Tibial nerve (tissue), 4 donors: ENCODE results near the gene APOL6. TPM values are rescaled to one million over a fixed set of nuclear protein-coding genes. Genes with fewer than 3 reads are reported as not detected.

ENCODE experiments used
- DNase-seq, 2 donors: peaks; one replicate each; pipeline ENCODE4 v3.0.0-alpha.2; 2019; ENCODE audit warnings: low spot score in 2 of 2
- H3K27ac ChIP-seq, 4 donors: fragments of 200-600 bp; sonication (generic) in 3 of 4; one replicate each; pipeline ENCODE4 v1.5.1; 2017 to 2019; ENCODE audit warnings: mild to moderate bottlenecking in 1 of 4
- H3K27me3 ChIP-seq, 2 donors: fragments of 200-600 bp; sonication (generic) in 1 of 2; one replicate each; pipeline versions ENCODE4 v1.5.1 to v1.6.0; 2017 to 2019
- H3K36me3 ChIP-seq, 3 donors: fragments of 200-600 bp; sonication (generic); one replicate each; pipeline ENCODE4 v1.5.1; 2018 to 2019
- H3K4me1 ChIP-seq, 4 donors: fragments of 200-600 bp; sonication (generic) in 3 of 4; one replicate each; pipeline ENCODE4 v1.5.1; 2017 to 2019
- H3K4me3 ChIP-seq, 4 donors: fragments of 200-600 bp; sonication (generic) in 3 of 4; one replicate each; pipeline ENCODE4 v1.5.1; 2017 to 2019; ENCODE audit warnings: mild to moderate bottlenecking in 1 of 4, moderate library complexity in 1 of 4
- H3K9me3 ChIP-seq, 4 donors: fragments of 200-600 bp; sonication (generic) in 3 of 4; one replicate each; pipeline ENCODE4 v1.5.1; 2017 to 2019
- EP300 ChIP-seq, 2 donors: sonication (generic); formaldehyde crosslinking; IDR thresholded peaks; one replicate each; pipeline ENCODE4 v1.6.1; 2017; ENCODE audit warnings: antibody characterized with exemption in 2 of 2, mild to moderate bottlenecking in 1 of 2
- POLR2A ChIP-seq, 2 donors: fragments of 450-650 bp; IDR thresholded peaks; one replicate each; pipeline ENCODE4 v1.6.1; 2017; ENCODE audit warnings: antibody characterized with exemption in 2 of 2, mild to moderate bottlenecking in 2 of 2, moderate library complexity in 2 of 2
- WGBS, 2 donors: methylation state at CpG; one replicate each; pipeline ENCODE4 v1.1.5; 2018; 5-methylcytosine and 5-hydroxymethylcytosine counted together
- total RNA-seq, 4 donors: library from RNA; depleted of rRNA; stranded (reverse); fragments of >200 nt; gene quantifications; one replicate each; pipeline ENCODE4 v1.1.0, GENCODE V29; 2016
- TF ChIP-seq, protein P1 (sequence below), 5 experiments: fragments of 200-600 bp in 3 of 5; fragments of 450-650 bp in 2 of 5; sonication (generic) in 3 of 5; IDR thresholded peaks; one replicate each; pipeline ENCODE4 v1.5.1; 2016 to 2019; ENCODE audit warnings: antibody characterized with exemption in 5 of 5, mild to moderate bottlenecking in 3 of 5, moderate library complexity in 2 of 5

APOL6 gene
- total RNA-seq, 4 donors from 2014 or later = 9.2 to 24.9 (median 19.6) TPM

- no peaks in the 10 kb centered on the region for H3K4me1 ChIP-seq
- TF ChIP-seq EP300 (IDR thresholded peaks at IDR 0.05) = no peak
- TF ChIP-seq, protein P1, sequence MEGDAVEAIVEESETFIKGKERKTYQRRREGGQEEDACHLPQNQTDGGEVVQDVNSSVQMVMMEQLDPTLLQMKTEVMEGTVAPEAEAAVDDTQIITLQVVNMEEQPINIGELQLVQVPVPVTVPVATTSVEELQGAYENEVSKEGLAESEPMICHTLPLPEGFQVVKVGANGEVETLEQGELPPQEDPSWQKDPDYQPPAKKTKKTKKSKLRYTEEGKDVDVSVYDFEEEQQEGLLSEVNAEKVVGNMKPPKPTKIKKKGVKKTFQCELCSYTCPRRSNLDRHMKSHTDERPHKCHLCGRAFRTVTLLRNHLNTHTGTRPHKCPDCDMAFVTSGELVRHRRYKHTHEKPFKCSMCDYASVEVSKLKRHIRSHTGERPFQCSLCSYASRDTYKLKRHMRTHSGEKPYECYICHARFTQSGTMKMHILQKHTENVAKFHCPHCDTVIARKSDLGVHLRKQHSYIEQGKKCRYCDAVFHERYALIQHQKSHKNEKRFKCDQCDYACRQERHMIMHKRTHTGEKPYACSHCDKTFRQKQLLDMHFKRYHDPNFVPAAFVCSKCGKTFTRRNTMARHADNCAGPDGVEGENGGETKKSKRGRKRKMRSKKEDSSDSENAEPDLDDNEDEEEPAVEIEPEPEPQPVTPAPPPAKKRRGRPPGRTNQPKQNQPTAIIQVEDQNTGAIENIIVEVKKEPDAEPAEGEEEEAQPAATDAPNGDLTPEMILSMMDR (IDR thresholded peaks at IDR 0.05) = peak in 1 of 5 experiments; percentile 21
- DNase-seq = peak in 1 of 2 donors; percentile 35
- WGBS, 2 donors = 35 to 37% methylated on average over 3 of the region's 3 CpGs
- no peaks in the 10 kb centered on the region for H3K9me3 ChIP-seq
- no peaks in the 10 kb centered on the region for H3K36me3 ChIP-seq
- no peaks in the 10 kb centered on the region for H3K27me3 ChIP-seq
- H3K4me3 ChIP-seq = no peak overlapping the region
- no peak overlapping the region for H3K27ac ChIP-seq
Measured at GRCh38 chr22:35684270-35684700, 36.0 kb downstream of the APOL6 start.

- Histone ChIP-seq H3K9me3 (no peaks in the 10 kb centered on the region), H3K36me3 (no peaks in the 10 kb centered on the region), H3K27ac (no peak overlapping the region), H3K27me3 (no peaks in the 10 kb centered on the region), H3K4me3 (no peak overlapping the region), H3K4me1 (no peaks in the 10 kb centered on the region)
- TF ChIP-seq POLR2A (IDR thresholded peaks at IDR 0.05) (no peak), EP300 (IDR thresholded peaks at IDR 0.05) (no peak)
- TF ChIP-seq, protein P1 (IDR thresholded peaks at IDR 0.05) = no peak
- DNase-seq = no peak
Measured at GRCh38 chr22:35684732-35685131, 36.5 kb downstream of the APOL6 start.

GRCh38 chr22:35685731-35686130 lies 37.5 kb downstream of the APOL6 start:
- H3K4me1 ChIP-seq = no peaks in the 10 kb centered on the region
- no peak overlapping the region for H3K4me3 ChIP-seq
- DNase-seq = no peak
- TF ChIP-seq, protein P1 (IDR thresholded peaks at IDR 0.05) = no peak
- TF ChIP-seq EP300 (IDR thresholded peaks at IDR 0.05) = no peak
- no peak for TF ChIP-seq POLR2A (IDR thresholded peaks at IDR 0.05)
- no peaks in the 10 kb centered on the region for H3K36me3 ChIP-seq
- H3K9me3 ChIP-seq = no peaks in the 10 kb centered on the region
- no peaks in the 10 kb centered on the region for H3K27me3 ChIP-seq
- WGBS, 2 donors = 78 to 85% methylated on average over 11 of the region's 11 CpGs
- no peak overlapping the region for H3K27ac ChIP-seq

DNA sequence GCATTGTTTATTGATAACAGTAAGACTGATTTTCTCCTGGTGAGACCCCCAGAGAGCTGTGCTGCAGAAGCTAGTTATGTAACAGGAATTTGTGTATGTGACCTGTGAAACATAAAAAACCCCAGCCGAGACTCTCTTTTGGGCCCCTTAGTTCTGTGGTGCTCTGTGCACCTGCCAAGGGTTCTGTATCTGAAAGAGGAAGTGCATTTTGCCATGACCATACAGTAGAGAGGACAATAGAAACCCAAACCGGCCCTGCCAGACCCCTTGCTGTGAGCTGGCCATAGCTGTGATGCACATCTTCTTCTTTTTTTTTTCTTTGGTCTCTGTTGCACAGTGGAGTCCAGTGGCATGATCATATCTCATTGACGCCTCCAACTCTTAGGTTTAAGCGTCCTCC lies 38.1 kb downstream of the APOL6 start:
- TF ChIP-seq POLR2A (IDR thresholded peaks at IDR 0.05) (no peak), EP300 (IDR thresholded peaks at IDR 0.05) (no peak)
- TF ChIP-seq, protein P1 (IDR thresholded peaks at IDR 0.05) = no peak
- no peak overlapping the region for H3K27ac ChIP-seq
- no peak overlapping the region for H3K4me3 ChIP-seq
- no peak for DNase-seq
- no peaks in the 10 kb centered on the region for H3K9me3 ChIP-seq
- H3K27me3 ChIP-seq = no peaks in the 10 kb centered on the region
- no peaks in the 10 kb centered on the region for H3K4me1 ChIP-seq
- H3K36me3 ChIP-seq = no peaks in the 10 kb centered on the region
- 72 to 78% methylated on average over 4 of the region's 4 CpGs for WGBS, 2 donors

DNA sequence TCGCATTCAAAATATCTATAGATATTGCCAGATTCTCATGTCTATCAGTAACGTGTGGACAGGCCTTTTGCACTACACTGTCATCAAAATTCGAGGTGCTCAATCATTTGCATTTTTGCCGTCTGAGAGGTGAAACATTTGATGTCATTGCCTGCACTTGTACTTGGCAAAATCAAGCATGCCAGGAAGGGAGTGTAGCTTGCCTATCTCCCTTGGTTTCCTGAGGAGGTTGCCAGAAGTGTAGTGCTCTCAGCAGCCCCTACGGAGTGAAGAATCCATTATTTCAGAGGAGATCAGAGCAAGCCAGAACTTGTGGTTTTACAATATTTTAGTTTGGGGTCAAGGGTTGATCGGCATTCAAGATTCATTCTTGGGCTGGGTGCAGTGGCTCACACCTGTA lies 39.2 kb downstream of the APOL6 start:
- H3K9me3 ChIP-seq = no peaks in the 10 kb centered on the region
- no peak overlapping the region for H3K27ac ChIP-seq
- H3K27me3 ChIP-seq = no peaks in the 10 kb centered on the region
- whole genome bisulfite sequencing, 2 donors = 86 to 91% methylated on average over 6 of the region's 6 CpGs
- H3K4me3 ChIP-seq = no peak overlapping the region
- H3K4me1 ChIP-seq = no peaks in the 10 kb centered on the region
- H3K36me3 ChIP-seq = no peaks in the 10 kb centered on the region
- no peak for TF ChIP-seq POLR2A (IDR thresholded peaks at IDR 0.05)
- TF ChIP-seq, protein P1 (IDR thresholded peaks at IDR 0.05) = no peak
- no peak for TF ChIP-seq EP300 (IDR thresholded peaks at IDR 0.05)
- no peak for DNase-seq
